Measurements from ENCODE around the gene ACTL8.

ACTL8 gene

GRCh38 chr1:17746920-17747319 is 8.2 kb upstream of the ACTL8 start:
- H3K4me1 Mint-ChIP-seq = no peaks in the 10 kb centered on the region
- ATAC-seq (no peak), DNase-seq (no peak)
- no peak overlapping the region for H3K4me3 Mint-ChIP-seq
- H3K27me3 Mint-ChIP-seq = no peaks in the 10 kb centered on the region
- no peaks in the 10 kb centered on the region for H3K9me3 Mint-ChIP-seq
- H3K27ac Mint-ChIP-seq = no peak overlapping the region

GRCh38 chr1:17750333-17750732 is 4.8 kb upstream of the ACTL8 start:
- no peak overlapping the region for H3K4me3 Mint-ChIP-seq
- ATAC-seq = no peak
- H3K27ac Mint-ChIP-seq = peak overlapping the region in 1 of 2 donors; percentile 45
- DNase-seq = no peak
- H3K9me3 Mint-ChIP-seq = peaks cover 13 to 18% of the 10 kb centered on the region in 2 donors
- H3K27me3 Mint-ChIP-seq = no peaks in the 10 kb centered on the region
- H3K4me1 Mint-ChIP-seq = no peaks in the 10 kb centered on the region

- H3K27me3 Mint-ChIP-seq = no peaks in the 10 kb centered on the region
- no peaks in the 10 kb centered on the region for H3K4me1 Mint-ChIP-seq
Measured at GRCh38 chr1:17752356-17752755, 2.8 kb upstream of the ACTL8 start.

GRCh38 chr1:17757426-17757825 is 2.3 kb downstream of the ACTL8 start:
- Mint-ChIP-seq H3K9me3 (peaks cover 48 to 70% of the 10 kb centered on the region in 2 donors), H3K4me1 (no peaks in the 10 kb centered on the region), H3K4me3 (no peak overlapping the region), H3K27me3 (no peaks in the 10 kb centered on the region), H3K27ac (no peak overlapping the region)
- ATAC-seq (no peak), DNase-seq (no peak)

More at GRCh38 chr1:17752356-17752755, 2.8 kb upstream of the ACTL8 start:
- Mint-ChIP-seq H3K4me3 (no peak overlapping the region), H3K27ac (no peak overlapping the region), H3K9me3 (peaks cover 27 to 29% of the 10 kb centered on the region in 2 donors)
- DNase-seq (no peak), ATAC-seq (no peak)

GRCh38 chr1:17759114-17759513 is 4.0 kb downstream of the ACTL8 start:
- Mint-ChIP-seq H3K9me3 (peaks cover 39 to 57% of the 10 kb centered on the region in 2 donors), H3K27ac (no peak overlapping the region), H3K27me3 (no peaks in the 10 kb centered on the region), H3K4me3 (no peak overlapping the region), H3K4me1 (no peaks in the 10 kb centered on the region)
- DNase-seq (no peak), ATAC-seq (no peak)

GRCh38 chr1:17762313-17762712 is 7.2 kb downstream of the ACTL8 start:
- H3K9me3 Mint-ChIP-seq = peaks cover 20 to 43% of the 10 kb centered on the region in 2 donors
- DNase-seq = no peak
- no peak overlapping the region for H3K4me3 Mint-ChIP-seq
- no peak overlapping the region for H3K27ac Mint-ChIP-seq
- H3K27me3 Mint-ChIP-seq = peaks cover 10% of the 10 kb centered on the region
- ATAC-seq = no peak
- no peaks in the 10 kb centered on the region for H3K4me1 Mint-ChIP-seq

- H3K27ac Mint-ChIP-seq = no peak overlapping the region
- ATAC-seq (no peak), DNase-seq (no peak)
- H3K4me3 Mint-ChIP-seq = no peak overlapping the region
- H3K4me1 Mint-ChIP-seq = no peaks in the 10 kb centered on the region
- H3K27me3 Mint-ChIP-seq = peaks cover 10% of the 10 kb centered on the region
- H3K9me3 Mint-ChIP-seq = peaks cover 12 to 32% of the 10 kb centered on the region in 2 donors
Measured at GRCh38 chr1:17763417-17763816, 8.3 kb downstream of the ACTL8 start.

- peaks cover 12 to 26% of the 10 kb centered on the region in 2 donors for H3K9me3 Mint-ChIP-seq
- H3K27me3 Mint-ChIP-seq = peaks cover 10% of the 10 kb centered on the region
- no peaks in the 10 kb centered on the region for H3K4me1 Mint-ChIP-seq
- H3K27ac Mint-ChIP-seq = no peak overlapping the region
- DNase-seq (no peak), ATAC-seq (no peak)
- no peak overlapping the region for H3K4me3 Mint-ChIP-seq
Measured at GRCh38 chr1:17763995-17764394, 8.9 kb downstream of the ACTL8 start.

- H3K27me3 Mint-ChIP-seq = peaks cover 10% of the 10 kb centered on the region
- no peaks in the 10 kb centered on the region for H3K4me1 Mint-ChIP-seq
- no peak for DNase-seq
- no peak for ATAC-seq
- H3K4me3 Mint-ChIP-seq = no peak overlapping the region
- peaks cover 12 to 23% of the 10 kb centered on the region in 2 donors for H3K9me3 Mint-ChIP-seq
- H3K27ac Mint-ChIP-seq = no peak overlapping the region
Measured at GRCh38 chr1:17764591-17764990, 9.5 kb downstream of the ACTL8 start.

- ATAC-seq (no peak), DNase-seq (no peak)
Measured at GRCh38 chr1:17765444-17766411, 10.6 kb downstream of the ACTL8 start.

GRCh38 chr1:17768651-17769241 is 13.6 kb downstream of the ACTL8 start:
- Mint-ChIP-seq H3K9me3 (no peaks in the 10 kb centered on the region), H3K4me3 (no peak overlapping the region), H3K27me3 (peaks cover 18% of the 10 kb centered on the region), H3K4me1 (no peaks in the 10 kb centered on the region), H3K27ac (peak overlapping the region in 1 of 2 donors; percentile 44)
- DNase-seq (no peak), ATAC-seq (no peak)

More at GRCh38 chr1:17765444-17766411, 10.6 kb downstream of the ACTL8 start:
- no peak overlapping the region for H3K27ac Mint-ChIP-seq
- H3K9me3 Mint-ChIP-seq = peaks cover 2 to 12% of the 10 kb centered on the region in 2 donors
- no peaks in the 10 kb centered on the region for H3K4me1 Mint-ChIP-seq
- peaks cover 10% of the 10 kb centered on the region for H3K27me3 Mint-ChIP-seq
- no peak overlapping the region for H3K4me3 Mint-ChIP-seq

GRCh38 chr1:17770983-17771382 is 15.8 kb downstream of the ACTL8 start:
- no peak for ATAC-seq
- H3K4me3 Mint-ChIP-seq = no peak overlapping the region
- H3K9me3 Mint-ChIP-seq = no peaks in the 10 kb centered on the region

GRCh38 chr1:17772615-17773212 is 17.6 kb downstream of the ACTL8 start:
- ATAC-seq (no peak), DNase-seq (no peak)
- Mint-ChIP-seq H3K27me3 (peaks cover 25% of the 10 kb centered on the region), H3K4me1 (no peaks in the 10 kb centered on the region), H3K9me3 (no peaks in the 10 kb centered on the region), H3K27ac (no peak overlapping the region), H3K4me3 (no peak overlapping the region)

More at GRCh38 chr1:17770983-17771382, 15.8 kb downstream of the ACTL8 start:
- DNase-seq = no peak
- Mint-ChIP-seq H3K4me1 (no peaks in the 10 kb centered on the region), H3K27ac (no peak overlapping the region), H3K27me3 (peaks cover 23% of the 10 kb centered on the region)

- Mint-ChIP-seq H3K27me3 (peaks cover 29% of the 10 kb centered on the region), H3K4me3 (no peak overlapping the region), H3K27ac (no peak overlapping the region), H3K4me1 (no peaks in the 10 kb centered on the region), H3K9me3 (no peaks in the 10 kb centered on the region)
- ATAC-seq = no peak
- no peak for DNase-seq
Measured at GRCh38 chr1:17773591-17774326, 18.6 kb downstream of the ACTL8 start.

- Mint-ChIP-seq H3K27me3 (peaks cover 34% of the 10 kb centered on the region), H3K4me1 (no peaks in the 10 kb centered on the region), H3K9me3 (no peaks in the 10 kb centered on the region), H3K27ac (peak overlapping the region in 1 of 2 donors; percentile 75), H3K4me3 (no peak overlapping the region)
- DNase-seq (no peak), ATAC-seq (no peak)
Measured at GRCh38 chr1:17774452-17774851, 19.3 kb downstream of the ACTL8 start.
